ENCODE data around the gene TTLL5.

TTLL5 gene, protein sequence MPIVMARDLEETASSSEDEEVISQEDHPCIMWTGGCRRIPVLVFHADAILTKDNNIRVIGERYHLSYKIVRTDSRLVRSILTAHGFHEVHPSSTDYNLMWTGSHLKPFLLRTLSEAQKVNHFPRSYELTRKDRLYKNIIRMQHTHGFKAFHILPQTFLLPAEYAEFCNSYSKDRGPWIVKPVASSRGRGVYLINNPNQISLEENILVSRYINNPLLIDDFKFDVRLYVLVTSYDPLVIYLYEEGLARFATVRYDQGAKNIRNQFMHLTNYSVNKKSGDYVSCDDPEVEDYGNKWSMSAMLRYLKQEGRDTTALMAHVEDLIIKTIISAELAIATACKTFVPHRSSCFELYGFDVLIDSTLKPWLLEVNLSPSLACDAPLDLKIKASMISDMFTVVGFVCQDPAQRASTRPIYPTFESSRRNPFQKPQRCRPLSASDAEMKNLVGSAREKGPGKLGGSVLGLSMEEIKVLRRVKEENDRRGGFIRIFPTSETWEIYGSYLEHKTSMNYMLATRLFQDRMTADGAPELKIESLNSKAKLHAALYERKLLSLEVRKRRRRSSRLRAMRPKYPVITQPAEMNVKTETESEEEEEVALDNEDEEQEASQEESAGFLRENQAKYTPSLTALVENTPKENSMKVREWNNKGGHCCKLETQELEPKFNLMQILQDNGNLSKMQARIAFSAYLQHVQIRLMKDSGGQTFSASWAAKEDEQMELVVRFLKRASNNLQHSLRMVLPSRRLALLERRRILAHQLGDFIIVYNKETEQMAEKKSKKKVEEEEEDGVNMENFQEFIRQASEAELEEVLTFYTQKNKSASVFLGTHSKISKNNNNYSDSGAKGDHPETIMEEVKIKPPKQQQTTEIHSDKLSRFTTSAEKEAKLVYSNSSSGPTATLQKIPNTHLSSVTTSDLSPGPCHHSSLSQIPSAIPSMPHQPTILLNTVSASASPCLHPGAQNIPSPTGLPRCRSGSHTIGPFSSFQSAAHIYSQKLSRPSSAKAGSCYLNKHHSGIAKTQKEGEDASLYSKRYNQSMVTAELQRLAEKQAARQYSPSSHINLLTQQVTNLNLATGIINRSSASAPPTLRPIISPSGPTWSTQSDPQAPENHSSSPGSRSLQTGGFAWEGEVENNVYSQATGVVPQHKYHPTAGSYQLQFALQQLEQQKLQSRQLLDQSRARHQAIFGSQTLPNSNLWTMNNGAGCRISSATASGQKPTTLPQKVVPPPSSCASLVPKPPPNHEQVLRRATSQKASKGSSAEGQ (N-terminal part only)

DNA sequence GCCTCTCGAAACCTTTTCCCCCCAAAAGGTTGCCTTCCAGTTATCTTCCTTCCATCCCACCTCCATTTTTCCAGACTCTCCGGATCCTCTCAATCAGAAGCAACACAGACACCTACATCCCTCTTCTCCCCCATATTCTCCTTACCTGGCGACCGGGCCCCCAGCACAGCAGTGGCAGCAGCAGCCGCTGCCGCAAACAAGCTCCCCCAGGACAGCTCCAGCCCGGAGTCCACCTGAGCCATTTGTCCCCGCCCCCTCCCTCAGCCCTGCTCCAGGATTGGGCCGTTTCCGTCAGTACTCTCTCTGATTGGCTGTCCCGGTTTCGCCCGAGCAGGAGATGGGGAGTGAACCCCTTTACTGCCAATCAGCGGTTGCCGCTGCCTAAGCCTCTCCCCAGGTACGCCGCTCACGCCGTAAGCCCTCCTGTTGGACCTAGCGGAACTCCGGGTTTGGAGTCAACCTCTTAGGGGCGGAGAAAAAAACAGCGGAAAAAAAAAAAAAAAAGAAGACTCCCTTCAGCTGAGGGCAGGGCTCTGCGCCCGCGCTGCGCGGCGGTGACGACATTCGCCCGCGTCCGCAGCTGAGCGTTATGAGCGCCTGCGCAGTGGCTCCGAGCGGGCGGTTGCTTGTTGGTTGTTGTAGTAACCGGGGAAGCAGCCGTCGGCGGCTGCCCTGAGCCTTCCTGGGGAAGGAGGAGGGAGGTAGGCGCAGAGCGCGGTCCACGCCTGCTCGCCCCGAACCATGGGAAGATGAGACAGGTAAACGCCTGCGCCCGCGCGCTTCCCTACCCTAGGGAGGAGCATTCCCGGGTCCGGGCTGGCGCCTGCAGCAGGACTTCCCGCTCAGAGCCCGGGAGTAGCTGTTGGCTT is at the start of gene TTLL5, which contains the start of gene ERG28:
Gene TTLL5 (plus strand): TSS at position 617 of the 869 bp plus-strand sequence. CDS start 1,904 bp downstream, outside the sequence.
Gene ERG28 (minus strand): TSS at position 247 of the 869 bp plus-strand sequence. CDS start 3,374 bp downstream, outside the sequence.
- DNase-seq = peak; percentile 89

DNA sequence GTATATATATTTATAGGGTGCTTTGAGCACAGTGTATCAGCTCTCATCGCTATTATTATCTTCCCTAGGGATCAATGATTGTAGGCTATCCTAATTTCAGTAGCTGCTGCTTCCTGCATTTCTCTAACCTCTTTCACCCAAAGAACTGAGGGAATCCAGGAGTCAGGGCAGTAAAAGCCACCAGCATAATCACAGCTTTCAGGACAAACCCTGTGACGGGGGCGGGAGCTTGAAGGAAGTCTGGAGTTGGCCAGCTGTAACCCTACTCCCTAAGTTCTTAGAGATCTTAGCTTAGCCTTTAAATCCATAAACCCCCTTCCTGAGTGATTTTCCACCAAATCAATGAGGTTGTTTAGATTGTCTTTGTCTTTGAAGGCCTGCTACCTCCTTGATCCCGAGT is 48.9 kb upstream of the TTLL5 start:
- DNase-seq = no peak

DNA sequence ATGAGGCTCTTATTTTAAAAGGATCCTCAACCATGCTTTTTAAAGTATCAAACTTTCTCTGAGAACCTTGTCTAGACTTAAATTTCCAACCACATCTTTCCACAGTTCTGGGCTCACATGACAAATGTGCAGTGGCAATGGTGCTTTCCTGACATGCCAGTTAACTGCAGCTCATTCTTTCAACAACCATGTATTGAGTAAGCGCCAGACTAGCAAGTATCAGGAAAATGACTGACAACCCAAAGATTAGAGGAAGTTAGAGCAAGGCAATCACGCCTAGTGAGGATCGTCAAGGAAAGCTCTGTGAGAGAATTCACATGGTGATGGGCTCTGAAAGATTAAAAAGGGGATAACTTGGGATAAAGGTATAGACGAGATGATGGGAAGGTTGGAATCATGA is 46.9 kb upstream of the TTLL5 start:
- DNase-seq = no peak

DNA sequence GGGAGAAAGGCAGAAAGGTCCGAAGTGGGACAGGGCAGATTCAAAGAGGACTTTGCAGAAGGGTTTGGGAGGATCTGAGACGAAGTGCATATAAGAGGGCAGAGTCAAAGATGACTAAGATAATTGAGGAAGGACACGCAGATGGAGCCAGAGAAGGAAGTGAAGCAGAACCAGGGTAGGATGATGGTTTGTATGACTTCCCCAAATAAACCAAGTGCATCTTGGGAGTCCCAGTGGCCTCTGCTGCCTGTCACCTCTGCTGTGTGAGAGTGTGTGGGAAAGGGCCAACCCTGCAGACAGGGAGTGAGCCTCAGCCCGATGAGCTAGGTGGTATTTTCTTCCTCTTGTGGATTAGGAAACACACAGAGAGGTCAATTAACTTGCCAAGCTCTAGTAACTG is 45.8 kb upstream of the TTLL5 start:
- no peak for DNase-seq

DNA sequence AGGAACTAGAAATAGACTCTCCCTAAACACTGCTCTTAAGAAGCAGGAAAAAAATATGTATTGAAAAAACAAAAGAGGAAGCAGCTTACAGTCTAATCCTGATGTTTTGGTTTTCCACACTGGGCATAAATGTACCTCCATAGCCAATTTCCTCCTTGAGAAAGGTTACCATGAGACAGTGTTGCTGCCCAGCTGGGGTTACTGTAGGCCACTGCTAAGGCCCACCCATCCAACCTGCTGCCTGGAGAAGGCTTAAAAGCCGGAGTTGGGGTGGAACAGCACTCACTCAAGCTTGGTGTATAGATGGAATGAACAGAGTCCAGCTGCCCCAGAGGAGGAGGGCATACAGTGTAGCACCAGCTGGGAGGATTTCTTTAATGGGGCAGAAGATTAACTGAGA is 41.5 kb upstream of the TTLL5 start:
- no peak for DNase-seq

DNA sequence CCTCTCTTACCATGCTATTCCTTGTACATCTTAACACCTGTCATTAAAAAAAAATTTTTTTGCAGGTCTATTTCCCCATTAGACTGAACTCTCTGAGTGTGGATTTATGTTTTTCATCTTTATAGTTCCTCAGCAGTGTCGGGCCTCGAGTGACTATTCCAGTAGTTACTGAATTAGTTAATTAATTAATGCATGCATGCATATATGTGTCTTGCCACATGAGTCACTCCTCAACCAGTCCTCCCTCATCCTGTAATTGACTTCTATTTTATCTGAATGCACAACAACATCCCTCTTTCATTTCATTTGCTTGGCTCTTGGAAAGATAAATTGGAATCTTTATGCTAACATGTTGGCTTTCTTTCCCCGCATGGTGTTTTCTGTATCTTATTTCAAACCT is 36.0 kb upstream of the TTLL5 start:
- DNase-seq = no peak

DNA sequence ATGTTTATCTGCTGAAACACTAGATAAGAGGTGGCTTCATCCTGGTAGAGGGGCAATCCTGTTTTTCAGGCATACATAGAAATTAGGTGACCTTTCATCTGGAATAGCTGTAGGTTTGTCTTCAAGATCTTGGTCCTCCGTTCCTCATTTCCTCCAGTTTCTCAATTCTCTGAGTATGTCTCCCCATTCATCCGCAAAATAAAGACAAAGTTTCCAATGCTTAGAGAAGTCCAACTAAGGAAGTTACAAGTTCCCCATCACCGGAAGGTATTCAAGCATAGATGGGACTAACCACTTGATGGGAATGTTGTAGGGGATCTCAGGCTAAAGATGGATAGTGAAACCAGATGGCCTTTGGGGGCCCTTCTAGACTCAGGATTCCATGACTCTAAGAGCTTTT is 34.6 kb upstream of the TTLL5 start:
- DNase-seq = no peak

DNA sequence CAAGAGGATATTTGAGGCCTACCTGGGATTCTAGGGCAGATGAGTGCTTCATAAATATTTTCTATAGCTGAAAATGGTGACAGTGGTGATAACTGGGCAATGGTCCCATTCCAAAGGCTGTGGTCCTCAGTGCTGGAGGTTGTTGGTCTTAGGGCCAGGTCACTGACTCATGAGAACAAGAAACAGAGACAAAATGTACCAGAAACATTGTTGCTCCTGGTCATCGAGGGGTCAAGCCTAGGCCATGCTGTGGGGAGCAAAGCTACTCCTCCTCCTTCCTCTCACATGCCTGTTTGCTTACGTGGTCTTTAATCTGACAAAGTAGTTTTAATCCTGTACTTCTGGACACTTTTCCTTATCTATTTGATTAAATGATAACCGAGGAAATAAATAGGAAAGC is 34.2 kb upstream of the TTLL5 start:
- no peak for DNase-seq

DNA sequence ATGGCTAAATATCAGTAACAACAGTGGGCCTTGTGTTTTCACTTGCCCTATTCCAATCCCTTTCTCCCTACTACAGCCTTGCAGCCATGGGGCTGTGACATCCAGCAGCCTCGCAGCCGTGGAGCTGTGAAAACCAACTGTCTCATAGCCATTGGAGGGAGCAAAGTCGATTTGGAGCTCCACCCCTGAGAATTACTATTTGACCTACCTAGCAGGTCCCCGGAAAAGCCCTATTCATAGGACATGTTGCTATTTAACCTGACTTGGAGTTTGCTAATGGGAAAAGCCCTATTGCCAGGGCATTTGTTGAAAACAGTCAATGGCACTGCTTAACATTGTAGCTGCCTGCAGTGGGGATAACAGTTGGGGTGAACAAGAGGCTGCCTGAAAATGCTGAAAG is 33.6 kb upstream of the TTLL5 start:
- no peak for DNase-seq

DNA sequence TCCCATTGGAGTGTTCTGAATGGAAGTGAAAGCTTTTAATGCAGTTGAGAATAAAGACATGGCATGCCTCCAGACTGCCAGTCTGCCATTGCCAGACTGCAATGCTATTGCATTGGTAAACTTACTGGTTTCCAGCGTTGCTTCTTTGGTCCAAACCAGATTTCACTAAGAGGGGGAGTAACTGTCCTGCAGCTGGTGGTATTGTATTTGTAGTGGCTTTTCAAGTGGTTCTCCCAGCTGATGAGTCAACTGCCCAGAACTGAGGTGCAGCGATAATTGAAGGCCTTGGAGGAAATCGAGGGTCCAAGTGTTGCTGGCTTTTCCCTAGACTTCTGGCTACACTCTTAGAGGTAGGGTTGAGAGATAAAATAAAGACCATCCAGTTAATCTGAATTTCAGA is 32.2 kb upstream of the TTLL5 start:
- no peak for DNase-seq

DNA sequence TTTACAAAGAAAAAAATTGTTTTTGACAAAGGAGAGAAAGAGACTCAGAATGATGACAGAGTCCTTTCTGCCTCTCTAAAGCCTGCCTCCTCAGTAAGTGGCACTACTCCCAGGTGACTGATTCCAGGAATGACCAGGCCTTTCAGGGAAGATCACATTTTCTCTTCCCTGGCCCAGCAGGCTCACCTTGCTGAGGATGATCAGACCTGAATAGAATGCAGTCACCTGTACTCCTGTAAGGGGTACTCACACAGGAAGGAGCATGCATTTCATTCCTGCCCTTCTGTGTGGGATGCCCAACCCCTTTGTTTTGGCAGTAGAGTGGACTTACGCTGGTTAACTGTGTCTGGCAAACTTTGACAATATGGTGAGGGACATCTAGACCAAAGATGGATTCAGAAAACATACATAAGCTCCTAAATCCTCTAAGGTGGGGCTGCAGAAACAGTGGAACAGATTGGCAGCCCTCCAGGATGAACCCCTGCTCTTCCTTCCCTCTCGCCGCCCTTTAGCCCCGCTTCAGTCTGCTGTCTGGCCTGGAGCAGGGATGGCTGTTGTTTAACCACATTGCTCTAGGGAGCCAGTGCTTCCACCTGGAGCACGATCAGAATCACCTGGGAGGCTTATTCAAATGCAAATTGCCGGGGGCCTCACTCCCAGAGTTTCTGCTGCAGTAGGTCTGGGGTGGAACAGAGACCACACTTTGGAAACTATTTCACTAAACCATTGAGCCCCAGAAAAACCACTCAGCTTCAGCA is 30.2 kb upstream of the TTLL5 start:
- no peak for DNase-seq

DNA sequence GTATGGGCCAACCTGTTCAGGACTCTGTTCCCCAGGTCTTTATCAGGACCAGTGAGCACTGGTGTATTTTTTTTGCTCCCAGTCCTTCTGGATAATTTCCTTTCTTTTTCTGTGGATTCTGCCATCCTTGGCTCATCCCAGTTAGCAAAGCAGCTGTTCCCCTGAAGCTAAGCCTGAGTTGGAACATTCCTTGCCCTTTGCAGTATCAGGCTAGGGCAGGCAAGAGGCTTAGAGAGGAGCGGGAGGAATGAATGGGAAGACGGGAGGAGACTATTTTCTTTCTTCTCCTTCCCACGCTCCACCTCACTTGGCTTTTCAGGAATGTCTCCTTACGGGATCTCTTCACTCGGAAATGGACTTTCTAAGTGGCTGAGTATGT is 29.6 kb upstream of the TTLL5 start:
- no peak for DNase-seq

DNA sequence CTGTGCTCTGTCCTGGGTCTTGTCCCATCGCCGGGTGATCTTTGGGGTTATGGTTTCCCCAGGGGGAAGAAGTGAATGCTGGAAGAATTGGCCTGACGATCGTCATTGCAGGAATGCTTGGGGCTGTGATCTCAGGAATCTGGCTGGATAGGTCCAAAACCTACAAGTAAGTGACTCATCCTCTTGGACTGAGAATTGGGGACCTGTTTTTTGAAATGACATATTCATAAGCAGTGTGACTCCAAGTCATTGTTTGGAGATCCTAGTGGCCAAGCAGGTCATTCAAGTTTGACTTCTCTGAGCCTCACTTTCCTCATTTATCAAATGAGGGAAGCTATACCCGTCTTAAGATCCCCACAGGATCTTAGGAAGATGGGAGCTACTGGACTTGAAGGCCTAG is 26.2 kb upstream of the TTLL5 start:
- no peak for DNase-seq

DNA sequence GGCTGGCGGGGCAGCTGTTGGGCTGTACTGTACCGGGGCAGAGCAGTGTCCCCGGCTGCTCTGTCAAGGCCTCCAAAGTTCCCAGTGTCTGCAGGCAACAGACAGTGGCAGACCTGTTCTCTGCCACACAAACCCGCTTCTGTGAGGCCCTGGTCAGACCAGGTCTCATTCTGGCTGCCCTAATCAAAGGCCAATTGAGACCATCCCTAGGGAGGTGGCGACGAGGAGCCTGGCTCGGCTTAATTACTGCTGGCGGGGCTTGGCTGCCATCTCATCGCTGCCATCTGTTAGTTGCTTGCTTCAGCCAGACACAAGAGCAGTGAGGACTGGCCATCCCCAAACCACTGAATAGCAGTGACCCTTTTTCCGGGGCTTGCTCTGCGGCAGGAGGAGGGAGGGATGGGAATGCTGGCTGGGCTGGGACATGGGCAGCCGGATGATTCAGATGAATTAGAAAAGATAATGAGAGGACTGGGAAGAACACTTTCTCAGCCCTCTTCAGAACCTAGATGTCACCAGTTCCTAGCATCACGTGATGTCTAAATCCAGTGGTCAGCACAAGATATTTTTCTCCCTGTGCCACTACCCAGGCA is 24.9 kb upstream of the TTLL5 start:
- DNase-seq = no peak

DNA sequence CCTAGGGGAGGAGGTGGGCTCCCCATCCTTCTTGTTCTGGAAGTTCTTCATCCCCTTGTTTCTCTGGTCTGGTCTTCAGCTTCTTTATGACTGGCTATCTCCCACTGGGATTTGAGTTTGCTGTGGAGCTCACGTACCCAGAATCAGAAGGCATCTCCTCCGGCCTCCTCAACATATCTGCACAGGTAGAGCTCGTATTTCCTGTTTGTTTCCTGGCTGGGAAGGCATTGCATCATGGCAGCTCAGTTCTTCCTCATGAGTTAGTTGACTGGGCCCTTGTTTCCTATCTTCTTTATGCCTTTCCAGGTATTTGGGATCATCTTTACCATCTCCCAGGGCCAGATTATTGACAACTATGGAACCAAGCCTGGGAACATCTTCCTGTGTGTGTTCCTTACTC is 20.2 kb upstream of the TTLL5 start:
- DNase-seq = no peak

DNA sequence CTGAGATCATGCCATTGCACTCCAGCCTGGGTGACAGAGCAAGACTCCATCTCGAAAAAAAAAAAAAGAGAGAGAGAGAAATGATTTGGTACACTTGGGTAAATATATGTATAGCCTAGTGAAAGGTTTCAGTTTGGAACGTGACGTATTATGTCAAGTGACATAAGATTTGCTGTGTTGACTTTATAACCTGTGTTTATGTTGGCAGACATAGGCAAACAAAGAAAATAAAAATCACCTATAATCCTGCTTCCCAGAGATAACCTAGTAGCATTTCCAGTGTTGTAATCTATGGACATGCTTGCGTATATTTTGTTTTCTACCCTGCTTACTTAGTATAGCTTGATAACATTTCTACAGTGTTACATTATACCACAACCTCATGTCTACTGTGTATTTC is 17.1 kb upstream of the TTLL5 start:
- no peak for DNase-seq

DNA sequence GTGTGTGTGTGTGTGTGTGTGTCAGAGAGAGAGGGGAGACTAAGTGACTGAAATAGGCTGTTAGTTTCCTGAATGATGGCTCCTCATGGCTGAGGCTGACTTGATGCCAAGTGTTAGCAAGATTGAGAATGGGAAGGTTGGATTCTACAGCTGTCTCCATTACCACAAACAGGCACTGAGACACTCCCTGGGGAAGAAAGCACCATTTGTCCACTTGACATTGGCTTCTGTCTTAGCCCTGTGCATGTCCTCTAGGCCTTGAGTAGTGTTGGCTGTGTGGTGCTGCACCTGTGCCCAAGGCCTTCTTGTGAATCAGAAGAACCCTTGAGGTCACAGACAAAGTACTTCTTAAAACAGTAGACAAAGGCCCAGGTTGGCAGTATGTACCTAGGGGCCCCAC is 16.0 kb upstream of the TTLL5 start:
- DNase-seq = no peak

DNA sequence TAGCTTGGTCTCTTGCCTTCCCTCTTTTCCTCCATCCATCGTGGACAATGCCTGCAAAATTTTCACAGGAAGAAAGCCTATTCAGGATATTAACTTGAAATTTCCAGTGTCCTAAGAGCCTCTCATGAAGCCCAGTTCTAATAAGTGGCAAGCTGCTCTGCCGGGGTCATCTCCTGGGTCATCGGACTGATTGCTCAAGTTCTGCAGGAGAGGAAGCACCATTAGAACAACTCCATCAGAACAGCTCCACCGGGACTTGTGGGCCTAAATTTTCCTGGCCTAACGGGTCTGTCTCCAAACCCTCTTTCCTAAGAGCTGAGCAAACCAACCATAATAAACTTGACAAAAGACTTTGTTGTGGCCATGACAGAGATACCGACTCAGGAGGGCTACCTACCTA is 14.3 kb upstream of the TTLL5 start:
- DNase-seq = no peak

DNA sequence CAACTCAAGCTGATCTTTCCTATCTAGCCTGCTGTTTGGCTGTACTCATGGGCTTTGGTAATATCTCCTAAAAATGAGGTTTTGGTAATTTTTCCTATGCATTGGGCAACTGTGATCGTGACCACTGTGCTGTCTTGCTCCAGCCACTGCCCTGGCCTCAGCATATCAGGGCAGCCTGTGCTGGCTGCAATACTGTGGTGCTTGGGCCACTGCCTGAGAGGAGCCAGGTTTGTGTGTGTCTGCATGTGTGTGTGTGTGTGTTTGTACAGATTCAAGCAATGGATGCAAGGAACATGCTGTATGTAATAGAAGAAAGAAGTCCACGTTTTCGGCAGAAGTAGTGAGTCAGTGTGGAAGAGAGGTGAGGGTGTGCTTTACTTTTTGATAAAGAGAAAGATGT is 13.4 kb upstream of the TTLL5 start:
- DNase-seq = no peak

DNA sequence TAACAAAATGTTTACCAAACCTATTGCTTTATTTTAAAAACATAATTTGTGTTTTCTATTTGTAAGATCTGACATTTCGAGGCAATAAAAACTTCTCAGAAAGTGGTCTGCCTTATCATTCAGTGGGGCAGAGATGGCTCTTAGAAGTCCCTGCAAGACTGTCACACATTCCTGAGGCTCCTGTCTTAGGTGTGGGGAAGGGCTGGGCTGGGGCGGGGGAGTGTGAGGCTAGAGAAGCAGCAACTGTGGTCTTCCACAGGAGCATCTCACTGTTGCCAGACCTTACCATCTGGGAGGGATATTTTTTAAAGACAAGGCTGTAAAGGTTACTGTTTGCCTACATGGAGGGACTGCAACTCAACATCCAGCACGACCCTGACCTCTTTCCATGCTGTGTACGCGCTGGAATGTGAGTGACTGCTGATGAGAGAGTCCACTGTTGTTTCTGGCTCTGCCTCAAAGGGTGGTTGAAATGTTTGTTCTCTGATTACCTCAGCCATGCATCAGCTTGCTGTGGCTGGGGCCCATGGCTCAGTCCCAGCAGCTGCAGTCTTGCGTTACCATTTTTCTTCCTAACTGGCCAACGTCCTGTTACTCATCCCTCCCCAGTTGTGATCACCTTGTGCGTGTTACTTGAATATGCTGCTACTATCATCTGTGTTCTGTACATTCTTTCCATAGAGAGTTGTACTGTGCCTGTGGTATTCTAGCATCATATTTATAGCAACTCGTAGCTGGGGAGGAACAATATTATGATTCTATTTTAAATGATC is 12.8 kb upstream of the TTLL5 start:
- DNase-seq = no peak
